Head of caudate nucleus (tissue), 42 donors: ENCODE results near the gene SLC25A23.
A peak's percentile ranks its signal among the peaks of the same experiment; 100 is the strongest.
"Not testable (repeated sequence)": the region's sequence is repeated elsewhere in the genome, so short reads cannot be mapped to it uniquely, and the experiment has no call there.

Source experiments
- DNase-seq, 42 donors: peaks; one replicate each; pipeline versions ENCODE4 v3.0.0 to v3.0.0-alpha.2; 2020 to 2021; ENCODE audit warnings: mixed read lengths in 7 of 42
- intact Hi-C: fragments of 100-400 bp; cut with DNase I; formaldehyde crosslinking; loops from one replicate; pipeline ENCODE4 v1.15.0; 2022

SLC25A23 gene

GRCh38 chr19:6414793-6415590 is 44.6 kb downstream of the SLC25A23 start:
- DNase-seq, result no peak
- intact Hi-C loops, result no loop called here

- intact Hi-C loops, result no loop called here
- DNase-seq, result peak in 25 of 42 donors; percentile 17 to 74 (median 44)
Observed at GRCh38 chr19:6413721-6414643, 45.6 kb downstream of the SLC25A23 start.

GRCh38 chr19:6413291-6413690 is 46.3 kb downstream of the SLC25A23 start:
- DNase-seq, result no peak

GRCh38 chr19:6412447-6413091 is 47.0 kb downstream of the SLC25A23 start:
- intact Hi-C loops, result no loop called here
- peak in 15 of 42 donors; percentile 20 to 62 (median 42) for DNase-seq

More at GRCh38 chr19:6413291-6413690, 46.3 kb downstream of the SLC25A23 start:
- intact Hi-C loops, result no loop called here

GRCh38 chr19:6412061-6412446 is 47.5 kb downstream of the SLC25A23 start:
- no peak for DNase-seq
- intact Hi-C loops, result no loop called here

- no peak for DNase-seq
- intact Hi-C loops, result no loop called here
Observed at GRCh38 chr19:6409346-6409745, 50.2 kb downstream of the SLC25A23 start.

GRCh38 chr19:6406401-6406800 is 53.2 kb downstream of the SLC25A23 start:
- intact Hi-C loops, result no loop called here
- DNase-seq, result no peak

GRCh38 chr19:6402837-6403608 is 56.6 kb downstream of the SLC25A23 start:
- intact Hi-C loops, result no loop called here
- DNase-seq, result peak; percentile 64 to 96 (median 84)

GRCh38 chr19:6402058-6402457 is 57.5 kb downstream of the SLC25A23 start:
- intact Hi-C loops, result no loop called here
- DNase-seq, result no peak

GRCh38 chr19:6400062-6400944 is 59.3 kb downstream of the SLC25A23 start:
- intact Hi-C loops, DNase-seq: not testable (repeated sequence)

GRCh38 chr19:6396305-6396704 is 63.3 kb downstream of the SLC25A23 start:
- DNase-seq, result no peak
- intact Hi-C loops, result no loop called here

- intact Hi-C loops, result no loop called here
- no peak for DNase-seq
Observed at GRCh38 chr19:6394831-6395230, 64.8 kb downstream of the SLC25A23 start.

- peak in 5 of 42 donors; percentile 68 to 89 (median 78) for DNase-seq
- intact Hi-C loops, result loop anchor here (2.0 kb wide), 1 partner anchor 31 kb away; the partner anchor contains the start of gene KHSRP
Observed at GRCh38 chr19:6393983-6394412, 65.6 kb downstream of the SLC25A23 start.

- intact Hi-C loops, result loop anchor here (2.0 kb wide), 1 partner anchor 31 kb away; the partner anchor contains the start of gene KHSRP
- DNase-seq, result peak; percentile 90 to 98 (median 96)
Observed at GRCh38 chr19:6393074-6393982, 66.3 kb downstream of the SLC25A23 start, which contains the start of gene GTF2F1. TSS of gene GTF2F1 (minus strand) at chr19:6393164. CDS start at chr19:6392995, 169 bp downstream.

- no peak for DNase-seq
- intact Hi-C loops, result loop anchor here (2.0 kb wide), 1 partner anchor 32 kb away; the partner anchor contains the start of gene KHSRP
Observed at GRCh38 chr19:6392221-6393073, 67.1 kb downstream of the SLC25A23 start.
